GM18511 (cell line): ENCODE results near the gene C15orf40.
"Not testable (repeated sequence)": the region's sequence is repeated elsewhere in the genome, so short reads cannot be mapped to it uniquely, and the experiment has no call there.

Experiments used
- ATAC-seq: cut with Tn5 transposase; IDR thresholded peaks from one replicate; pipeline ENCODE4 v1.9.1; 2021; ENCODE audit warnings: mild to moderate bottlenecking, moderate library complexity; ENCODE audit not compliant: unreplicated experiment

The C15orf40 gene

GRCh38 chr15:82958638-82959037 lies 52.8 kb downstream of the C15orf40 start:
- ATAC-seq, result no peak

DNA sequence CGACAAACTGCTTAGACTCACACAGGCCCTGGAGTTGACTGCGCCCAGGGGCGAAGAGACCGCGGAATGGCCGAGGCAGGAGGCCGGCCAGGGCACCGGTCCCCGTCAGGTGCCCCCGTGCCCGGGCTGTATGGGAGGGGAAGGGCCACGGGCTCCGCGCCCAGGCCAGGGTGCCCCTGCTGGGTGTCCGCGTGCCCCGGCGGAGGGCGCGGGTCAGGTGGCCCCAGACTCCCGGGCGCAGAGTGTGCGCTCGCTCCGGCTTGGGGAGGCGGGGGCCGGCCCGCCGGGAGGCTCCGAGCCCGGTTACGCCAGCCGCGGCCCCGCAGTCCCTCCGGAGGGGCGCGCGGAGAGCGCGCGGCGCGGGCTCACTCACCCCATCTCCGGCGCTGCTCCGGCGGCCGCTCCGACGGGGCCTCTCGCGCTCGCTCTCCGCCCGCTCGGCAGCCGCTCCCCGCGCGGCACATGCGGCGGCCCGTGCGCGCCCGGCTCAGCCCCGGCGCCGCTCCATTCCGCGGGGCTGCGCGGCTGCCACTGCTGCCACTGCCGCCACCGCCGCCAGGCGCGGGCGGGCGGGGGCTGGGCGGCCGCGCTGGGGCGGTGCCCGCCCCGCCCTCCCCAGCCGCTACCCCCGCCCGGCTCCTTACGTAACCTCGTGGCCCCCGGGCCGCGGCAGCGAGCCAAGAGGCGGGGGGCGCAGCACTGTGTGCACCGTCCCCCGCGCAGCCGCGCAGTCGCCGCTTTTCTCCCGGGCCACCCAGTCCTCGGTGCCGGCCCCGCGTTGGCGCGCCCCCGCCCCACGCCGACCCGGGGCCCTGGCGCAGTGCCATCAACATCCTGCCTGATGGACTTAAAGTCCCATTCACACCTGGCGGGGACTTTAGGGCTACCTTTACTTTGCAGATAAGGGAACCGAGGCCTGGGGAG lies 59.0 kb downstream of the C15orf40 start, which contains the start of gene HOMER2:
TSS of gene HOMER2 (minus strand) at position 563 of the 924 bp plus-strand sequence. CDS start at position 378, 185 bp downstream.
- no peak for ATAC-seq

- no peak for ATAC-seq
Observed at GRCh38 chr15:82951472-82952157, 59.8 kb downstream of the C15orf40 start.

DNA sequence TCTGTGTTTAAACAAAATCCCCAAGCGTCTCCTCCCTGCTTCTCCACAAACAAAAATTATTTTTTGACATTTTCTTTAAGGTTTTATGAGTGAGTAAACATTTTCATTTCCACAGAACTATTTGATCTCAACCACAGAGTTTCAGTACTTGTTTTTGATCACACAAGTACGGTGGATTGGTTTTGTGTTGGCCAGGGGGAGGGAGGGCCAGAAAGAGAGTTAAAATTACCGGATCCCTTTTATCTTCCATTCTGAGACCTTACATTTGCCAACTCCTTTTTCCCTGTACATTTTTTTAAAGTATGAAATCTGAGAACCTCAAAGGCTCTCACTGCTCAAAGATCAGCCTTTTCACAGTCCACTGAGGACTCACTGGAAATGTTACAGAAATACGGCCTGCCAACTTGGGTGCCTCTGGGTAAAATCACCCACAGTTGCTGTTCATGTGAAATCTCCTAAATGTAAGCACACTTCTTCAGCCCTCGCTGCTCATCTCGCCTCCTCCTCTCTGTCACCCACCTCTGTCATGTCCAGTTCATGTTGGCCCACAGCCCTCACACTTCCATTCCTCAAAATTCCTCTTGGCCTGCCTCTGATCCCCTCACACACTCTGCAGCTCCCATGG lies 60.6 kb downstream of the C15orf40 start:
- ATAC-seq, result peak; percentile 74

GRCh38 chr15:82950295-82950694 lies 61.1 kb downstream of the C15orf40 start:
- ATAC-seq, result peak; percentile 36

DNA sequence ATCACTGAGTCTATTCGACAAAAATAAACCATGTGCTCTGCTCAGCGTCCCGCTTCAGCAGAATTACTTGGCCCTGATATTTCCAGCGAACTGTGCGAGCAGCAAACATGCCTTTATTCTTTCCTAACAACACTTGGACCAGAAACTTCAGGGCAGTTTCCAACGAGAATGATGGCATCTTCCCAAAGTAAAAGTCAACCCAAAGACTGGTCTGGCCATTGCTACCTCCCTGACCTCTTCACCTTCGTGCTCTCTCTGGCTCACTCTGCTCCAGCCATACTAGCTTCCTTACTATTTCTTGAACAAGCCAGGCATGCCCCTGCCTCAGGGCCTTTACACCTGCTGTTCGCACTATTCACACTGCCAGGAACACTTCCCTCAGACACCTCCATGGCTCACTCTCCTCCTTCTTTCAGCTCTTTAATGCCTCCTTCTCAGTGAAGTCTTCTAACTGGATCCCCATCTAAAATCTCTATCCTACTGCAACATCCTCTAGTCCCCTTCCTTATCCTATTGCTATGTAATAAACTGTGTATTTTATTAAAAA lies 65.2 kb downstream of the C15orf40 start:
- no peak for ATAC-seq

GRCh38 chr15:82945326-82945725 lies 66.1 kb downstream of the C15orf40 start:
- no peak for ATAC-seq

GRCh38 chr15:82944821-82945220 lies 66.6 kb downstream of the C15orf40 start:
- no peak for ATAC-seq

DNA sequence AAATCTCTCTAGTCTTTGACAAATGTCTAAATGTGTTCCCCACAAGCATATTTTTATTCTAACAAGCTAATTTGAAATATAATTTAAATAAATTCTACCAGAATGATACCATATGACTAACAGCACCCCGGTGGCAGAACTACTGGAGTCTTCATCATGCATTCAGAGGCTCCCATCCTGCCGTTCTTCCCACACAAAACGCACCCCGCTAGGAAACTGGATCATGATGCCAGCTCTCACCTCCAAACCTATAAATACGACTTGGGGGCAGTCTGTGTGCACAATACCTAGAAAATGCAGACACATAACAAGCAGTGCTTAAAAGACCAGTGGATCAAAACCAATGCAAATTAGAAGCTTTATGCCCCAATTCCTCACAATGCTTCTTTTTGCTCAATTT lies 67.4 kb downstream of the C15orf40 start:
- no peak for ATAC-seq

DNA sequence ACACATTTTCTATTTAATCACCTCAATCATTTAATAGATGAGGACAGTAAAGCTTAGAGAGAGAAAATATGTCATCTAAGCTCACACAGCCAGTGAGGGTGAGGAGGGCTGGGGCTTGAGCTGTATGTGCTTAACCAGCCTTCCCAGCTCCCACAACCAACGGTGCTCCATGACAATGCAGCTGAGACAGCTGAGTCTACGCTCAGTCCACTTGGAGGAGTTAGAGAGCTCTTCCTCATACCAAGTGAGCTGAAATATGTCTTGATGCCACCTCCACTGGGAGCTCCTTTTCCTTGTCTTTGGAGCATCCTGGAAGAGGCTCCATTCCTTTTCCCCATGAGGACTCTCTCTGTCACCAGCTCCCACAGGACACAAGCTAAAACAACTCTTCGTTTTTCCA lies 68.3 kb downstream of the C15orf40 start:
- no peak for ATAC-seq

- no peak for ATAC-seq
Observed at GRCh38 chr15:82942691-82943090, 68.7 kb downstream of the C15orf40 start.

DNA sequence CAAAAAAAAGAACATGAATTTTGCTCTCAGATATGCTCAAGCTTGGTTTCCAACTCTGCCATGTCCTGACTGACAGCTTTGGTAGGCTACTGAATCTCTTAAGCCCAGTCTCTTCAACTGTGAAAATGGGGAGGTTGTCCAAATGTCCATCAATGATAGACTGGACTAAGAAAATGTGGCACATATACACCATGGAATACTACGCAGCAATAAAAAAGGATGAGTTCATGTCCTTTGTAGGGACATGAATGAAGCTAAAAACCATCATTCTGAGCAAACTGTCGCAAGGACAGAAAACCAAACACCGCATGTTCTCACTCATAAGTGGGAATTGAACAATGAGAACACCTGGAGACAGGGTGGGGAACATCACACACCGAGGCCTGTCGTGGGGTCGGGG lies 71.8 kb downstream of the C15orf40 start:
- not testable (repeated sequence) for ATAC-seq
